Panc1 (cell line): ENCODE data around the gene MIPOL1. TPM values are rescaled to one million over a fixed set of nuclear protein-coding genes. Genes with fewer than 3 reads are reported as not detected.

Experiments
- ATAC-seq: fragments of 200-7000 bp; cut with Tn5 transposase; 2 replicates; pipeline ENCODE4 v1.9.1; 2020; ENCODE audit warnings: mild to moderate bottlenecking, moderate library complexity
- BruUV-seq: library from RNA; stranded (reverse); fragments of 400-500 nt; replicated peaks from 2 replicates; lab custom pipeline; 2021; lab: Mats Ljungman, UMichigan
- CTCF ChIA-PET: fragments of 300-600 bp; sonication (Branson Sonifier 250); formaldehyde crosslinking; loops from one replicate; lab custom pipeline; 2022; ENCODE audit warnings: antibody characterized with exemption; lab: Charles Lee
- POLR2A ChIA-PET: fragments of 300-600 bp; sonication (Branson Sonifier 250); formaldehyde crosslinking; loops from one replicate; lab custom pipeline; 2022; ENCODE audit warnings: antibody characterized with exemption; lab: Charles Lee
- DNase-seq: peaks from one replicate; pipeline ENCODE4 v3.0.0-alpha.2; 2010; ENCODE audit warnings: low read depth, low spot score
- H3K27ac ChIP-seq: 2 replicates; pipeline ENCODE4 v1.5.1; 2011; ENCODE audit warnings: mild to moderate bottlenecking, low read length, inconsistent platforms
- H3K27me3 ChIP-seq: fragments of 200-500 bp; sonication (Bioruptor generic); 2 replicates; pipeline ENCODE4 v1.6.0; 2014; ENCODE audit warnings: low read length, inconsistent platforms; ENCODE audit not compliant: control insufficient read depth, insufficient read depth
- H3K36me3 ChIP-seq: fragments of 200-500 bp; sonication (Bioruptor generic); 2 replicates; pipeline ENCODE4 v1.5.1; 2014; ENCODE audit warnings: inconsistent platforms, mild to moderate bottlenecking, low read length, moderate library complexity; ENCODE audit not compliant: control insufficient read depth, insufficient read depth
- H3K4me1 ChIP-seq: 2 replicates; pipeline ENCODE4 v1.5.1; 2011; ENCODE audit warnings: inconsistent platforms, mild to moderate bottlenecking, low read length, moderate library complexity; ENCODE audit not compliant: control insufficient read depth, insufficient read depth
- H3K4me3 ChIP-seq, 2 experiments: 2 replicates each; pipeline ENCODE4 v1.5.1; 2011 to 2012; ENCODE audit warnings: low read depth in 2 of 2, low read length in 2 of 2, mild to moderate bottlenecking in 2 of 2, inconsistent platforms in 1 of 2, moderate library complexity in 1 of 2
- H3K9me3 ChIP-seq: fragments of 200-500 bp; sonication (Bioruptor generic); 2 replicates; pipeline ENCODE4 v1.5.1; 2014; ENCODE audit warnings: low read depth, mild to moderate bottlenecking, inconsistent platforms, low read length, moderate library complexity; ENCODE audit not compliant: control insufficient read depth, insufficient read depth
- CTCF ChIP-seq: fragments of 450-650 bp; IDR thresholded peaks from 2 replicates; pipeline ENCODE4 v1.5.1; 2017; ENCODE audit warnings: mild to moderate bottlenecking
- POLR2AphosphoS5 ChIP-seq: IDR thresholded peaks from 2 replicates; pipeline ENCODE4 v1.6.1; 2012; ENCODE audit warnings: mild to moderate bottlenecking, low read depth, low read length, moderate library complexity
- REST ChIP-seq, 2 experiments: IDR thresholded peaks; 2 replicates each; pipeline ENCODE4 v1.6.1; 2011 to 2012; ENCODE audit warnings: low read depth in 2 of 2, control low read depth in 1 of 2, low read length in 1 of 2, mild to moderate bottlenecking in 1 of 2, moderate library complexity in 1 of 2; ENCODE audit not compliant: insufficient read depth in 1 of 2
- SIN3A ChIP-seq: IDR thresholded peaks from 2 replicates; pipeline ENCODE4 v1.6.1; 2012; ENCODE audit warnings: low read depth, mild to moderate bottlenecking, low read length, moderate library complexity, borderline replicate concordance; ENCODE audit not compliant: insufficient read depth
- TCF7L2 ChIP-seq: IDR thresholded peaks from 2 replicates; pipeline ENCODE4 v1.6.1; 2011; ENCODE audit warnings: mild to moderate bottlenecking, low read depth, low read length, inconsistent platforms
- in situ Hi-C: cut with HindIII; loops from 2 replicates; pipeline ENCODE4 v1.10.0; 2016; ENCODE audit warnings: low sequenced_read_pairs, low pct_unique_long_range_greater_than_20kb
- intact Hi-C: fragments of 100-400 bp; cut with micrococcal nuclease; formaldehyde crosslinking; loops from one replicate; pipeline ENCODE4 v1.10.0; 2022; ENCODE audit not compliant: unreplicated experiment
- total RNA-seq: library from RNA; stranded (reverse); gene quantifications from one replicate; pipeline ENCODE4 v1.2.1, GENCODE V29; 2021; ENCODE audit not compliant: unreplicated experiment

MIPOL1 gene
- total RNA-seq, 1 experiment from 2014 or later = 12.8 TPM

GRCh38 chr14:37153005-37153404 lies 44.7 kb upstream of the MIPOL1 start:
- Histone ChIP-seq H3K9me3 (no peaks in the 10 kb centered on the region), H3K27me3 (no peaks in the 10 kb centered on the region), H3K27ac (no peak overlapping the region), H3K36me3 (no peaks in the 10 kb centered on the region), H3K4me1 (no peaks in the 10 kb centered on the region), H3K4me3 (no peak overlapping the region)
- no TSS peak for BruUV-seq
- intact Hi-C loops (loop anchor here (10.0 kb wide), 1 partner anchor 508 kb away; no protein-coding TSS in a partner anchor), in situ Hi-C loops (no loop called here)
- ChIA-PET POLR2A (no interaction called here), CTCF (no interaction called here)
- no peak for DNase-seq
- no peak for ATAC-seq
- no peak for TF ChIP-seq POLR2AphosphoS5
- TF ChIP-seq CTCF = no peak
- TF ChIP-seq TCF7L2 = no peak
- no peak for TF ChIP-seq SIN3A
- no peak for TF ChIP-seq REST (IDR thresholded peaks at IDR 0.05; ENCODE audit: insufficient read depth in 1 of 2, low read depth in 2 of 2, low read length in 1 of 2)

- no peak overlapping the region for H3K27ac ChIP-seq
- ChIA-PET POLR2A (no interaction called here), CTCF (no interaction called here)
- no TSS peak for BruUV-seq
- no peaks in the 10 kb centered on the region for H3K4me1 ChIP-seq
- no peaks in the 10 kb centered on the region for H3K9me3 ChIP-seq
- no peak overlapping the region for H3K4me3 ChIP-seq
- no peaks in the 10 kb centered on the region for H3K36me3 ChIP-seq
- ATAC-seq = no peak
- H3K27me3 ChIP-seq = no peaks in the 10 kb centered on the region
- TF ChIP-seq REST (IDR thresholded peaks at IDR 0.05; ENCODE audit: insufficient read depth in 1 of 2, low read depth in 2 of 2, low read length in 1 of 2) (no peak), CTCF (no peak), POLR2AphosphoS5 (no peak), TCF7L2 (no peak), SIN3A (no peak)
- intact Hi-C loops (loop anchor here (10.0 kb wide), 1 partner anchor 509 kb away; no protein-coding TSS in a partner anchor), in situ Hi-C loops (no loop called here)
- DNase-seq = no peak
Observed at GRCh38 chr14:37153483-37153882, 44.3 kb upstream of the MIPOL1 start.
